Measurements from ENCODE around the gene SLC22A31.

- TF ChIP-seq CTCF (conservative IDR thresholded peaks at IDR 0.05; ENCODE audit: low read length) (no peak), EZH2phosphoT487 (IDR thresholded peaks at IDR 0.05; ENCODE audit: borderline replicate concordance, low read depth, low read length) (no peak)
Observed at GRCh38 chr16:89150981-89151380, 49.4 kb downstream of the SLC22A31 start.
